Stimulated activated CD8-positive, alpha-beta memory T cell treated with anti-CD3 and anti-CD28 coated beads, Interleukin-12 subunit alpha, Interleukin-12 subunit beta, amount 100 ng/mL, for 1 hour (primary cell): ENCODE results near the gene MBP.

Source experiments
- DNase-seq: peaks from one replicate; pipeline ENCODE4 v3.0.0-alpha.2; 2020; ENCODE audit warnings: low read depth

Gene MBP

GRCh38 chr18:77132369-77133050, at the start of gene MBP:
TSS of gene MBP (minus strand) at chr18:77132783. CDS start at chr18:77105261, 27,522 bp downstream.
- peak; percentile 56 for DNase-seq

- no peak for DNase-seq
Measured at GRCh38 chr18:77181950-77182707, 49.5 kb upstream of the MBP start.

GRCh38 chr18:77178559-77178958, 46.0 kb upstream of the MBP start:
- DNase-seq = no peak

- no peak for DNase-seq
Measured at GRCh38 chr18:77177009-77177408, 44.4 kb upstream of the MBP start.

GRCh38 chr18:77173275-77174030, 40.9 kb upstream of the MBP start:
- DNase-seq = no peak

GRCh38 chr18:77170890-77171410, 38.4 kb upstream of the MBP start:
- DNase-seq = no peak

- DNase-seq = no peak
Measured at GRCh38 chr18:77168811-77169311, 36.3 kb upstream of the MBP start.

GRCh38 chr18:77167251-77167650, 34.7 kb upstream of the MBP start:
- no peak for DNase-seq

GRCh38 chr18:77166523-77166922, 33.9 kb upstream of the MBP start:
- no peak for DNase-seq

GRCh38 chr18:77165503-77166188, 33.1 kb upstream of the MBP start:
- DNase-seq = no peak

- DNase-seq = no peak
Measured at GRCh38 chr18:77164763-77165485, 32.3 kb upstream of the MBP start.

- no peak for DNase-seq
Measured at GRCh38 chr18:77164026-77164425, 31.4 kb upstream of the MBP start.

- no peak for DNase-seq
Measured at GRCh38 chr18:77162580-77162979, 30.0 kb upstream of the MBP start.

GRCh38 chr18:77161961-77162360, 29.4 kb upstream of the MBP start:
- no peak for DNase-seq

- no peak for DNase-seq
Measured at GRCh38 chr18:77161383-77161782, 28.8 kb upstream of the MBP start.

GRCh38 chr18:77160515-77160914, 27.9 kb upstream of the MBP start:
- DNase-seq = no peak

GRCh38 chr18:77157312-77157711, 24.7 kb upstream of the MBP start:
- DNase-seq = no peak

- no peak for DNase-seq
Measured at GRCh38 chr18:77155031-77155430, 22.4 kb upstream of the MBP start.

GRCh38 chr18:77153404-77153803, 20.8 kb upstream of the MBP start:
- no peak for DNase-seq

GRCh38 chr18:77151772-77152520, 19.4 kb upstream of the MBP start:
- no peak for DNase-seq
